HG03095 (cell line): ENCODE results near the gene KPNA4.
A peak's percentile ranks its signal among the peaks of the same experiment; 100 is the strongest.
"Not testable (repeated sequence)": the region's sequence is repeated elsewhere in the genome, so short reads cannot be mapped to it uniquely, and the experiment has no call there.

Source experiments
- ATAC-seq: cut with Tn5 transposase; IDR thresholded peaks from one replicate; pipeline ENCODE4 v1.9.1; 2021; ENCODE audit warnings: moderate library complexity; ENCODE audit not compliant: unreplicated experiment

KPNA4 gene

GRCh38 chr3:160452251-160452650, 113.1 kb downstream of the KPNA4 start:
- ATAC-seq, result not testable (repeated sequence)

- ATAC-seq, result no peak
Measured at GRCh38 chr3:160451602-160452001, 113.8 kb downstream of the KPNA4 start.

- no peak for ATAC-seq
Measured at GRCh38 chr3:160450846-160451245, 114.5 kb downstream of the KPNA4 start.

GRCh38 chr3:160449636-160450598, 115.5 kb downstream of the KPNA4 start, which contains the start of gene TRIM59:
Gene TRIM59 (minus strand): TSS chr3:160449786. CDS start chr3:160439183, 10,603 bp downstream.
- ATAC-seq, result peak; percentile 92

- ATAC-seq, result peak; percentile 38
Measured at GRCh38 chr3:160448845-160449635, 116.3 kb downstream of the KPNA4 start.

- no peak for ATAC-seq
Measured at GRCh38 chr3:160447544-160447943, 117.8 kb downstream of the KPNA4 start.

- ATAC-seq, result no peak
Measured at GRCh38 chr3:160446522-160447056, 118.8 kb downstream of the KPNA4 start.

- no peak for ATAC-seq
Measured at GRCh38 chr3:160445854-160446253, 119.5 kb downstream of the KPNA4 start.
